Bronchial epithelial cell (primary cell): ENCODE results near the gene GRIK3. TPM values are rescaled to one million over a fixed set of nuclear protein-coding genes. Genes with fewer than 3 reads are reported as not detected.

Experiments used
- DNase-seq: peaks from one replicate; pipeline ENCODE4 v3.0.0-alpha.2; 2010; ENCODE audit warnings: low read depth
- FAIRE-seq: peaks from 2 replicates; lab custom pipeline; 2011; peaks lifted over from hg19 to GRCh38; lab: Jason Lieb, UNC
- H3K27me3 ChIP-seq: 2 replicates; pipeline ENCODE4 v1.5.1; 2011; ENCODE audit warnings: low read length; ENCODE audit not compliant: control insufficient read depth, insufficient read depth
- H3K36me3 ChIP-seq: 2 replicates; pipeline ENCODE4 v1.5.1; 2011; ENCODE audit warnings: low read length; ENCODE audit not compliant: control insufficient read depth, insufficient read depth
- H3K4me3 ChIP-seq: 2 replicates; pipeline ENCODE4 v1.5.1; 2011; ENCODE audit warnings: mild to moderate bottlenecking, low read depth, low read length, control low read depth
- total RNA-seq: library from RNA; depleted of rRNA; stranded (reverse); fragments of >200 nt; gene quantifications from 2 replicates; pipeline ENCODE4 v1.2.1, GENCODE V29; 2014
- TF ChIP-seq, protein P1 (sequence below): IDR thresholded peaks from 2 replicates; pipeline ENCODE4 v1.5.1; 2011; ENCODE audit warnings: mild to moderate bottlenecking, moderate library complexity, low read length, control low read depth, inconsistent platforms; ENCODE audit not compliant: insufficient read depth, severe bottlenecking

The GRIK3 gene
- total RNA-seq, 1 donor from 2014 or later = under 0.01 TPM

DNA sequence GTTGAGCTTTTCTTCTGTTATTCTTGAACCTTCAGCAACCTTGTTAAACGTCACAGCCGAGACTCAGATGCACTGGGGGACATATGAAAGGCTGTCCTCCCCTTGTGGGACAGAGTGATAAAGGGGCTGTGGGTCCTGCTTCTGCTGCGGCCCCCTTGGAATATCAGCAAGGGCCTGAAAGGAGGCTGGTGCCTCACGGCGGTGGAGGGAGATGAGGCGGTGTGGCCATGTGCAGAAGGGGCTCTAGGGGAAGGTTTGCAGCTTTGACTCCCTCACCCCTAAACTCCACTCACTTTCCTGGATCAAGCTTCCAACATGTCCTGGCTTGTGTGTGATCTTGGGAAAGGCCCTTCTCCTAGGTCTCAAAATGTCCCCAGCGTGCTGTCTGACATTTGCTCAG, 280.9 kb downstream of the GRIK3 start:
- TF ChIP-seq, protein P1, sequence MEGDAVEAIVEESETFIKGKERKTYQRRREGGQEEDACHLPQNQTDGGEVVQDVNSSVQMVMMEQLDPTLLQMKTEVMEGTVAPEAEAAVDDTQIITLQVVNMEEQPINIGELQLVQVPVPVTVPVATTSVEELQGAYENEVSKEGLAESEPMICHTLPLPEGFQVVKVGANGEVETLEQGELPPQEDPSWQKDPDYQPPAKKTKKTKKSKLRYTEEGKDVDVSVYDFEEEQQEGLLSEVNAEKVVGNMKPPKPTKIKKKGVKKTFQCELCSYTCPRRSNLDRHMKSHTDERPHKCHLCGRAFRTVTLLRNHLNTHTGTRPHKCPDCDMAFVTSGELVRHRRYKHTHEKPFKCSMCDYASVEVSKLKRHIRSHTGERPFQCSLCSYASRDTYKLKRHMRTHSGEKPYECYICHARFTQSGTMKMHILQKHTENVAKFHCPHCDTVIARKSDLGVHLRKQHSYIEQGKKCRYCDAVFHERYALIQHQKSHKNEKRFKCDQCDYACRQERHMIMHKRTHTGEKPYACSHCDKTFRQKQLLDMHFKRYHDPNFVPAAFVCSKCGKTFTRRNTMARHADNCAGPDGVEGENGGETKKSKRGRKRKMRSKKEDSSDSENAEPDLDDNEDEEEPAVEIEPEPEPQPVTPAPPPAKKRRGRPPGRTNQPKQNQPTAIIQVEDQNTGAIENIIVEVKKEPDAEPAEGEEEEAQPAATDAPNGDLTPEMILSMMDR = no peak
- Histone ChIP-seq H3K36me3 (no peaks in the 10 kb centered on the region), H3K4me3 (no peak overlapping the region), H3K27me3 (no peaks in the 10 kb centered on the region)
- no peak for FAIRE-seq
- DNase-seq = no peak

- DNase-seq (no peak), FAIRE-seq (no peak)
Measured at GRCh38 chr1:36752891-36753361, 281.4 kb downstream of the GRIK3 start.

GRCh38 chr1:36752431-36752830, 281.9 kb downstream of the GRIK3 start:
- Histone ChIP-seq H3K4me3 (no peak overlapping the region), H3K27me3 (no peaks in the 10 kb centered on the region), H3K36me3 (no peaks in the 10 kb centered on the region)
- DNase-seq = no peak
- no peak for FAIRE-seq
- TF ChIP-seq, protein P1 = no peak

More at GRCh38 chr1:36752891-36753361, 281.4 kb downstream of the GRIK3 start:
- TF ChIP-seq, protein P1 = no peak
- Histone ChIP-seq H3K4me3 (no peak overlapping the region), H3K27me3 (no peaks in the 10 kb centered on the region), H3K36me3 (no peaks in the 10 kb centered on the region)

DNA sequence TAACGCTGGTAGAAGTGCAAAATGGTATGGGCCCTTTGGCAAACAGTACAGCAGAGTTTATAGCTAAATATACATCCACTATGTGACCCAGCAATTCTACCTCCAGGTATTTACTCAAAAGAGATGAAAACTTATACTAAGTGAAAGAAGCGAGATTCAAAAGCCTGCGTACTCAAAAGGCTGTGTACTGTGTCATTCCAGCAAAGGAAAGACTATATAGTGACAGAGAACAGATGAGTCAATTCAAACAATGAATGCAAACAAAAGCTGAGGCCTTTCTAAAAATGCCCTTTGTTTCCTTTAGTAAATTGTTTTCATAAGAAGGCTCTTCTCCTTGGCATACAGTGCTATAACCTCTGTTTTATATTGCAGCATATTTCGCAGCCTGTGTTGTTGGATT, 282.8 kb downstream of the GRIK3 start:
- Histone ChIP-seq H3K4me3 (no peak overlapping the region), H3K36me3 (no peaks in the 10 kb centered on the region), H3K27me3 (no peaks in the 10 kb centered on the region)
- DNase-seq (no peak), FAIRE-seq (no peak)
- TF ChIP-seq, protein P1 = no peak

DNA sequence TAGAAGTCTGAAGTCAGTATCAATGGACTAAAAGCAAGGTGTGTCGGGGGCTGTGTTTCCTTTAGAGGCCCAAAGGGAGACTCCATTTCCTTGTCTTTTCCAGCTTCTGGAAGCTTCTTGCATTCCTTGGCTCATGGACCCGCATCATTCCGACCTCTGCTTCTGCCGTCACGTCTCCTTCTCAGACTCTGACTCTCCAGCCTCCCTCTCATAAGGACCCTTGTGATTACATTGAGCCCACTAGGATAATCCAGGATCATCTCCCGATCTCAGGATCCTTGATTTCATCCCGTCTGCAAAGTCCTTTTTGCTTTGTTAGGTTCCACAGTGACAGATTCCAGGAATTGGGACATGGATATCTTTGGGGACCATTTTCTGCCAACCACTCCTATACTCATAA, 285.8 kb downstream of the GRIK3 start:
- Histone ChIP-seq H3K27me3 (no peaks in the 10 kb centered on the region), H3K4me3 (no peak overlapping the region), H3K36me3 (no peaks in the 10 kb centered on the region)
- no peak for DNase-seq
- no peak for FAIRE-seq
- TF ChIP-seq, protein P1 = no peak
